ENCODE measurements around the gene CRHR2.

DNA sequence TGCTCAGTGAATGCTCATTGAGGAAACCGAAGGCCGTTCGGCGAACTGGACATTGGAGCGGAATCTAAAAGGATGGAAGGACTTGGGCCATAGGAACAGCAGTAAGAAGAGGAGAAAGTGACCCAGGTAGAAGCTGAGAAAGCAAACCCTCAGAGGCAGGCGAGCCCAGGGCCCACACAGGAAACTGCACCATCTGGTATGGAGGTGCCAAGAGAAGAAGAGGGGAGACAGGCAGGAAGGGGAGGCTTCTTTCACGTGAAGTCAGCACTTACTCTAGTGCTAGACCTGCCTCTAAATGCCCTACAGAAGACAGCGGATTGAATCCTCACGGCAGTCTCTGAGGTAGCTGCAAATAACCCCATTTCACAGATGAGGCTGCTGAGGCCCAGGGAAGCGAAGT lies 10.2 kb upstream of the CRHR2 start:
- TF ChIP-seq, protein P1, sequence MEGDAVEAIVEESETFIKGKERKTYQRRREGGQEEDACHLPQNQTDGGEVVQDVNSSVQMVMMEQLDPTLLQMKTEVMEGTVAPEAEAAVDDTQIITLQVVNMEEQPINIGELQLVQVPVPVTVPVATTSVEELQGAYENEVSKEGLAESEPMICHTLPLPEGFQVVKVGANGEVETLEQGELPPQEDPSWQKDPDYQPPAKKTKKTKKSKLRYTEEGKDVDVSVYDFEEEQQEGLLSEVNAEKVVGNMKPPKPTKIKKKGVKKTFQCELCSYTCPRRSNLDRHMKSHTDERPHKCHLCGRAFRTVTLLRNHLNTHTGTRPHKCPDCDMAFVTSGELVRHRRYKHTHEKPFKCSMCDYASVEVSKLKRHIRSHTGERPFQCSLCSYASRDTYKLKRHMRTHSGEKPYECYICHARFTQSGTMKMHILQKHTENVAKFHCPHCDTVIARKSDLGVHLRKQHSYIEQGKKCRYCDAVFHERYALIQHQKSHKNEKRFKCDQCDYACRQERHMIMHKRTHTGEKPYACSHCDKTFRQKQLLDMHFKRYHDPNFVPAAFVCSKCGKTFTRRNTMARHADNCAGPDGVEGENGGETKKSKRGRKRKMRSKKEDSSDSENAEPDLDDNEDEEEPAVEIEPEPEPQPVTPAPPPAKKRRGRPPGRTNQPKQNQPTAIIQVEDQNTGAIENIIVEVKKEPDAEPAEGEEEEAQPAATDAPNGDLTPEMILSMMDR (conservative IDR thresholded peaks at IDR 0.05) = no peak
- TF ChIP-seq ZFX (IDR thresholded peaks at IDR 0.05) = no peak

Measured in C4-2B (cell line).